B cell (primary cell): ENCODE measurements around the gene RAD51B. TPM values are rescaled to one million over a fixed set of nuclear protein-coding genes. Genes with fewer than 3 reads are reported as not detected.

ENCODE experiments used
- ATAC-seq: fragments of 200-7000 bp; cut with Tn5 transposase; one replicate; pipeline ENCODE4 v1.10.0; 2021; ENCODE audit warnings: low read depth, mild to moderate bottlenecking, moderate number of reproducible peaks, moderate library complexity
- CTCF ChIA-PET: fragments of 350-600 bp; sonication (Branson Sonifier 250); formaldehyde crosslinking; loops from one replicate; lab custom pipeline; 2021; ENCODE audit warnings: antibody characterized with exemption, inconsistent platforms; lab: Charles Lee
- POLR2A ChIA-PET: fragments of 350-600 bp; sonication (Branson Sonifier 250); formaldehyde crosslinking; loops from one replicate; lab custom pipeline; 2021; ENCODE audit warnings: antibody characterized with exemption; lab: Charles Lee
- DNase-seq: peaks from one replicate; pipeline ENCODE4 v3.0.0; 2013
- H2AFZ ChIP-seq: 2 replicates; pipeline ENCODE4 v1.6.1; 2012; ENCODE audit warnings: mild to moderate bottlenecking, low read depth, low read length; ENCODE audit not compliant: insufficient read depth, poor library complexity, severe bottlenecking
- H3K27ac ChIP-seq, 2 donors: 1 replicate in 1 of 2; 2 replicates in 1 of 2; pipeline ENCODE4 v1.5.1; 2012 to 2013; ENCODE audit warnings: low read length in 2 of 2, mild to moderate bottlenecking in 2 of 2, moderate library complexity in 1 of 2
- H3K27me3 ChIP-seq, 4 experiments: fragments of 200-600 bp in 1 of 4; sonication (generic) in 1 of 4; replicated peaks in 1 of 4; 1 replicate in 2 of 4; 2 replicates in 2 of 4; pipeline versions ENCODE4 v1.6.1 to v1.7.0; 2013 to 2016; ENCODE audit warnings: low read length in 3 of 4, mild to moderate bottlenecking in 2 of 4, mixed read lengths in 1 of 4, moderate library complexity in 1 of 4; ENCODE audit not compliant: insufficient read depth in 4 of 4, control insufficient read depth in 3 of 4; ENCODE audit errors: control extremely low read depth in 1 of 4
- H3K36me3 ChIP-seq, 2 experiments: replicated peaks in 1 of 2; 1 replicate in 1 of 2; 2 replicates in 1 of 2; pipeline versions ENCODE4 v1.6.1 to v1.7.1; 2013; ENCODE audit warnings: low read length in 1 of 2; ENCODE audit not compliant: insufficient read depth in 2 of 2, control insufficient read depth in 1 of 2; ENCODE audit errors: control extremely low read depth in 1 of 2, extremely low read depth in 1 of 2
- H3K4me1 ChIP-seq, 2 donors: fragments of 200-600 bp in 1 of 2; sonication (generic) in 1 of 2; 1 replicate in 1 of 2; 2 replicates in 1 of 2; pipeline versions ENCODE4 v1.5.1 to v1.6.1; 2013 to 2017; ENCODE audit warnings: low read length in 2 of 2; ENCODE audit not compliant: control insufficient read depth in 2 of 2, insufficient read depth in 2 of 2
- H3K4me2 ChIP-seq: replicated peaks from 2 replicates; pipeline ENCODE3; 2012; ENCODE audit warnings: mild to moderate bottlenecking, low read depth, low read length; ENCODE audit not compliant: poor library complexity, severe bottlenecking
- H3K4me3 ChIP-seq, 5 experiments: fragments of 200-600 bp in 1 of 5; sonication (generic) in 1 of 5; 1 replicate in 3 of 5; 2 replicates in 2 of 5; pipeline versions ENCODE4 v1.5.1 to v1.7.0; 2011 to 2016; ENCODE audit warnings: low read length in 4 of 5, mild to moderate bottlenecking in 4 of 5, low read depth in 2 of 5, control low read depth in 1 of 5, moderate library complexity in 1 of 5; ENCODE audit not compliant: insufficient read depth in 1 of 5; ENCODE audit errors: control extremely low read depth in 1 of 5, extremely low read depth in 1 of 5
- H3K79me2 ChIP-seq: fragments of 200-600 bp; sonication (generic); one replicate; pipeline ENCODE4 v1.6.0; 2016; ENCODE audit warnings: low read length; ENCODE audit not compliant: control insufficient read depth, insufficient read depth
- H3K9ac ChIP-seq: fragments of 200-600 bp; sonication (generic); 2 replicates; pipeline ENCODE4 v1.6.1; 2017; ENCODE audit warnings: mild to moderate bottlenecking, low read length, moderate library complexity
- H3K9me3 ChIP-seq, 3 donors: one replicate each; pipeline versions ENCODE4 v1.6.1 to v1.7.1; 2013; ENCODE audit warnings: low read length in 2 of 3; ENCODE audit not compliant: control insufficient read depth in 2 of 3, insufficient read depth in 1 of 3; ENCODE audit errors: control extremely low read depth in 1 of 3
- H4K20me1 ChIP-seq: 2 replicates; pipeline ENCODE4 v1.6.0; 2012; ENCODE audit warnings: mild to moderate bottlenecking, low read length; ENCODE audit not compliant: insufficient read depth, control insufficient read depth, poor library complexity, severe bottlenecking
- H3K27ac Mint-ChIP-seq: one replicate; pipeline ENCODE4 v1.8.0; 2021; ENCODE audit warnings: mixed read lengths
- H3K27me3 Mint-ChIP-seq: one replicate; pipeline ENCODE4 v1.8.0; 2021; ENCODE audit warnings: mixed read lengths
- H3K4me1 Mint-ChIP-seq: one replicate; pipeline ENCODE4 v1.8.0; 2021; ENCODE audit warnings: mixed read lengths
- H3K4me3 Mint-ChIP-seq: one replicate; pipeline ENCODE4 v1.8.0; 2021; ENCODE audit warnings: mixed read lengths
- H3K9me3 Mint-ChIP-seq: one replicate; pipeline ENCODE4 v1.8.0; 2022; ENCODE audit warnings: mixed read lengths; ENCODE audit not compliant: insufficient read depth
- EZH2 ChIP-seq: IDR thresholded peaks from 2 replicates; pipeline ENCODE4 v1.6.1; 2012; ENCODE audit warnings: borderline replicate concordance, low read depth, mild to moderate bottlenecking, moderate library complexity, low read length; ENCODE audit not compliant: insufficient read depth, poor library complexity, severe bottlenecking
- WGBS: methylation state at CpG from one replicate; pipeline ENCODE4 v1.1.5; 2013; ENCODE audit warnings: missing lambda C conversion rate; ENCODE audit not compliant: insufficient coverage; 5-methylcytosine and 5-hydroxymethylcytosine counted together
- intact Hi-C: fragments of 100-400 bp; cut with micrococcal nuclease; formaldehyde crosslinking; loops from one replicate; pipeline ENCODE4 v1.10.0; 2022
- polyA plus RNA-seq: library from polyadenylated mRNA; depleted of rRNA; stranded (reverse); fragments of >200 nt; gene quantifications from 2 replicates; pipeline ENCODE4 v1.2.3, GENCODE V29; 2012
- total RNA-seq, 2 donors: library from RNA; stranded (reverse); fragments of 120-200 nt in 1 of 2; gene quantifications; 1 replicate in 1 of 2; 2 replicates in 1 of 2; pipeline versions ENCODE4 v1.2.3 to v1.2.4, GENCODE V29; 2013 to 2022
- TF ChIP-seq, protein P1 (sequence below): fragments of 200-600 bp; IDR thresholded peaks from one replicate; pipeline ENCODE4 v1.8.0; 2022; ENCODE audit warnings: antibody characterized with exemption, mild to moderate bottlenecking

Gene RAD51B
- total and polyA plus RNA-seq, 2 donors (not counting 1 experiment from before 2014, with no cell fraction given): 6.5 to 60.6 TPM

DNA sequence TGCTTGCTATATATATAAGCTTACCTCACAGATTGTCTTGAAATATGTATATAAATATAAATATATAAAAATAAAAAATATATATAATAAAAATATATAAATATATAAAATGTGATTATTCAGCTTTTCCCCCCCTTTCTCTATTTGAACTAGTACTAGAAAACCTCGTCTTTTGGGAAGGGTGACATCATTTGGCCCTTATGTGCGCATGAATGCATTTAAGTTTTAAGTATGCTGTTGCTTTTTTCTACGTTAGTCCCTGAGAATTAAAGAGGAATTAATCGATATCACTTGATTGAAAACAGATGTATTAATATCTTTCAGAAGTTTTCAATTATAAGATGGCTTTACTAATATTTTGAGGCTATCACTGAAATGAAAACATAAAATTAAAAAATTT is 69.9 kb downstream of the RAD51B start:
- no peaks in the 10 kb centered on the region for H3K27me3 ChIP-seq
- no peaks in the 10 kb centered on the region for H4K20me1 ChIP-seq
- H3K9ac ChIP-seq: no peak overlapping the region
- no peaks in the 10 kb centered on the region for H3K4me1 Mint-ChIP-seq
- ChIA-PET POLR2A (no interaction called here), CTCF (no interaction called here)
- no peak overlapping the region for H3K4me3 ChIP-seq
- no peaks in the 10 kb centered on the region for H3K9me3 Mint-ChIP-seq
- H3K4me3 Mint-ChIP-seq: no peak overlapping the region
- no peak overlapping the region for H2AFZ ChIP-seq
- H3K27me3 Mint-ChIP-seq: no peaks in the 10 kb centered on the region
- no peak for DNase-seq
- no peaks in the 10 kb centered on the region for H3K36me3 ChIP-seq
- H3K9me3 ChIP-seq: no peaks in the 10 kb centered on the region
- intact Hi-C loops: no loop called here
- H3K79me2 ChIP-seq: no peaks in the 10 kb centered on the region
- H3K4me1 ChIP-seq: no peaks in the 10 kb centered on the region
- no peak overlapping the region for H3K4me2 ChIP-seq
- TF ChIP-seq, protein P1, sequence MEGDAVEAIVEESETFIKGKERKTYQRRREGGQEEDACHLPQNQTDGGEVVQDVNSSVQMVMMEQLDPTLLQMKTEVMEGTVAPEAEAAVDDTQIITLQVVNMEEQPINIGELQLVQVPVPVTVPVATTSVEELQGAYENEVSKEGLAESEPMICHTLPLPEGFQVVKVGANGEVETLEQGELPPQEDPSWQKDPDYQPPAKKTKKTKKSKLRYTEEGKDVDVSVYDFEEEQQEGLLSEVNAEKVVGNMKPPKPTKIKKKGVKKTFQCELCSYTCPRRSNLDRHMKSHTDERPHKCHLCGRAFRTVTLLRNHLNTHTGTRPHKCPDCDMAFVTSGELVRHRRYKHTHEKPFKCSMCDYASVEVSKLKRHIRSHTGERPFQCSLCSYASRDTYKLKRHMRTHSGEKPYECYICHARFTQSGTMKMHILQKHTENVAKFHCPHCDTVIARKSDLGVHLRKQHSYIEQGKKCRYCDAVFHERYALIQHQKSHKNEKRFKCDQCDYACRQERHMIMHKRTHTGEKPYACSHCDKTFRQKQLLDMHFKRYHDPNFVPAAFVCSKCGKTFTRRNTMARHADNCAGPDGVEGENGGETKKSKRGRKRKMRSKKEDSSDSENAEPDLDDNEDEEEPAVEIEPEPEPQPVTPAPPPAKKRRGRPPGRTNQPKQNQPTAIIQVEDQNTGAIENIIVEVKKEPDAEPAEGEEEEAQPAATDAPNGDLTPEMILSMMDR: no peak
- no peak for TF ChIP-seq EZH2
- no CpG with 5 or more reads among the region's 4 CpGs for WGBS
- no peak overlapping the region for H3K27ac ChIP-seq
- ATAC-seq: no peak
- H3K27ac Mint-ChIP-seq: no peak overlapping the region

DNA sequence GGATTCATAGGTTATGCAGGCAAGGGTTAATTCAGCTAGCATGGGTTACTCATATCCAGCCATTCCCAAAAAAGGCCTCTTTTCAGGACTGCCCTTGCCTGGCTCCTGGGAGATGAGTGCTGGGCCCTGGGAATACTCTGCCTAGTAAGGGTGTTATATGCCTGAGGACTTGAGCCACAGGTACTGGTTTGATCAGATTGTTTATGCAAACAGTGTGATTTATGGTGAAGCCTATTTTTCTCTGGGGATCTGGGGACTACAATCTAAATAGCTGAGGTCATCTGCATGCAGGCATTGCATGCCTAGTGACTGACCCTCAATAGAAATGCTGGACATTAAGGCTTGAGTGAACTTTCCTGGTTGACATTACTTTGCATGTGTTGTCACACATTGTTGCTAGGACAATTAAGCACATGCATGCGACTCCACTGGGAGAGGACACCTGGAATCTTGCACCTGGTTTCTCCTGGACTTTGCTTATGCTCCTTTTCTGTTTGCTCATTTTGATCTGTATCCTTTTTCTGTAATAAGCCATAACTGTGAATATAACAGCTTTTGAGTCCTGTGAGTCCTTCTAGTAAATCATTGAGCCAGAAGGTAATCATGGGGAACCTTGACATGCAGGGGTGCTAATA is 73.0 kb downstream of the RAD51B start:
- Histone ChIP-seq H3K27ac (no peak overlapping the region), H3K4me3 (no peak overlapping the region), H4K20me1 (no peaks in the 10 kb centered on the region), H3K9ac (no peak overlapping the region), H3K9me3 (no peaks in the 10 kb centered on the region), H2AFZ (no peak overlapping the region), H3K36me3 (no peaks in the 10 kb centered on the region), H3K27me3 (no peaks in the 10 kb centered on the region), H3K79me2 (no peaks in the 10 kb centered on the region), H3K4me1 (no peaks in the 10 kb centered on the region), H3K4me2 (no peak overlapping the region)
- Mint-ChIP-seq H3K4me3 (no peak overlapping the region), H3K27me3 (no peaks in the 10 kb centered on the region), H3K9me3 (no peaks in the 10 kb centered on the region), H3K4me1 (no peaks in the 10 kb centered on the region), H3K27ac (no peak overlapping the region)
- 100% methylated on average over 1 of the region's 1 CpG for WGBS
- TF ChIP-seq, protein P1: no peak
- no peak for TF ChIP-seq EZH2
- ATAC-seq (no peak), DNase-seq (no peak)
- intact Hi-C loops: no loop called here
- POLR2A ChIA-PET: no interaction called here
- CTCF ChIA-PET: interaction anchor here (0.8 to 1.0 kb wide), 2 partner anchors 12 to 35 kb away, joined by 3 read pairs; no protein-coding TSS in a partner anchor
